IPS-15b (cell line): ENCODE data around the gene SLCO2A1.

Experiments
- H3K27me3 ChIP-seq: one replicate; pipeline ENCODE4 v1.6.1; 2013; ENCODE audit warnings: low read length; ENCODE audit not compliant: control insufficient read depth, insufficient read depth
- H3K36me3 ChIP-seq: one replicate; pipeline ENCODE4 v1.6.1; 2013; ENCODE audit warnings: low read length; ENCODE audit not compliant: control insufficient read depth, insufficient read depth
- H3K4me1 ChIP-seq: one replicate; pipeline ENCODE4 v1.6.1; 2013; ENCODE audit warnings: mild to moderate bottlenecking, low read length; ENCODE audit not compliant: control insufficient read depth, insufficient read depth
- H3K4me3 ChIP-seq: one replicate; pipeline ENCODE4 v1.5.1; 2013; ENCODE audit warnings: low read depth, low read length
- H3K9ac ChIP-seq: one replicate; pipeline ENCODE4 v1.6.1; 2013; ENCODE audit warnings: low read depth, mild to moderate bottlenecking, low read length
- H3K9me3 ChIP-seq: one replicate; pipeline ENCODE4 v1.6.1; 2013; ENCODE audit warnings: mild to moderate bottlenecking, low read length; ENCODE audit not compliant: control insufficient read depth, insufficient read depth

SLCO2A1 gene

GRCh38 chr3:134039161-134039862 lies 9.6 kb upstream of the SLCO2A1 start:
- no peaks in the 10 kb centered on the region for H3K36me3 ChIP-seq
- H3K9me3 ChIP-seq = no peaks in the 10 kb centered on the region
- H3K9ac ChIP-seq = no peak overlapping the region
- no peaks in the 10 kb centered on the region for H3K27me3 ChIP-seq
- peaks cover 3% of the 10 kb centered on the region for H3K4me1 ChIP-seq
- no peak overlapping the region for H3K4me3 ChIP-seq

DNA sequence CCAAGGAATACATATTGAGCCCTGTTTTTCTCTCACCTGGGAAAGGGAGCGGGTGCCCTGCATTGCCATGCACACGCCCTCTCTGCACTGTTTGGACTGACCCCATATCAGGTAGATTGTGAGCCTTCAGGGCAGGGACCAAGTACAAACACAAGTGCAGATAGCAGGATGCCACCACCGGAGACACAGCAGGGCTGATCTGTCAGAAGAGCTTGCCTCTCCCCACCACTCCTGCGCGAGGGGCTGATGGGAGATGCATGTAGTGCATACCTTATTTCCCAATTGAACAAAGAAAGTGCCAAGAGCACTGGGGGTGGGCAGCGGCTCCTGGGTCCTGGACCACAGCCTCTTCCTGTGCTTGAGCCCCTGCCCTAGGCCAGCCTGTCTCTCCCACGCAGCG lies 9.0 kb upstream of the SLCO2A1 start:
- Histone ChIP-seq H3K9me3 (no peaks in the 10 kb centered on the region), H3K27me3 (peaks cover 2% of the 10 kb centered on the region), H3K9ac (no peak overlapping the region), H3K4me3 (no peak overlapping the region), H3K36me3 (no peaks in the 10 kb centered on the region), H3K4me1 (peaks cover 3% of the 10 kb centered on the region)

GRCh38 chr3:134038071-134038491 lies 8.4 kb upstream of the SLCO2A1 start:
- Histone ChIP-seq H3K36me3 (no peaks in the 10 kb centered on the region), H3K9ac (no peak overlapping the region), H3K27me3 (peaks cover 2% of the 10 kb centered on the region), H3K4me1 (peaks cover 3% of the 10 kb centered on the region), H3K9me3 (no peaks in the 10 kb centered on the region), H3K4me3 (no peak overlapping the region)

- Histone ChIP-seq H3K4me1 (peaks cover 3% of the 10 kb centered on the region), H3K36me3 (no peaks in the 10 kb centered on the region), H3K9me3 (no peaks in the 10 kb centered on the region), H3K27me3 (peaks cover 5% of the 10 kb centered on the region), H3K9ac (no peak overlapping the region), H3K4me3 (no peak overlapping the region)
These were observed 7.4 kb upstream of the SLCO2A1 start for GRCh38 chr3:134037168-134037567.

- no peak overlapping the region for H3K4me3 ChIP-seq
- H3K36me3 ChIP-seq = no peaks in the 10 kb centered on the region
- peaks cover 13% of the 10 kb centered on the region for H3K27me3 ChIP-seq
- H3K9me3 ChIP-seq = no peaks in the 10 kb centered on the region
- no peak overlapping the region for H3K9ac ChIP-seq
- H3K4me1 ChIP-seq = peaks cover 3% of the 10 kb centered on the region
These were observed 6.6 kb upstream of the SLCO2A1 start for GRCh38 chr3:134036291-134036690.

DNA sequence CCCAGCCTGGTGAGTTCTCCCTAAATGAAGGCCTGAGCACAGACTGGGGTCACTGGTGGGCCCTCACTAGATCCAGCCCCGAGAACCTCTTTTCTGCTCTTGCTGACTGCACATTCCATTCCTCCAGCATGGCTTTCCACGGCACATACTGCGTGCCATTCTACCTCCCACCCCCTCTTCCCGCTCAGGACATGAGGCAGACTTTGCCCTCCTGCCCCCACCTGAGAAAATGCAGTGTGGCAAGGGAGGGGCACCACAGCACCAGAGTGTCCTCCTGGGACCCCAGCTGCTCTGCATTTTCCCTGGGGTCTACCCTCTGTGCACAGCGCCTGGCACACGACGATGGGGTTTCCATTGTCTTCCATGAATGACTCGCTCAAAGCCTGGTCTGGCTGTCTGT lies 6.1 kb upstream of the SLCO2A1 start:
- Histone ChIP-seq H3K9ac (no peak overlapping the region), H3K36me3 (no peaks in the 10 kb centered on the region), H3K4me1 (peaks cover 4% of the 10 kb centered on the region), H3K9me3 (no peaks in the 10 kb centered on the region), H3K4me3 (no peak overlapping the region), H3K27me3 (peaks cover 18% of the 10 kb centered on the region)

DNA sequence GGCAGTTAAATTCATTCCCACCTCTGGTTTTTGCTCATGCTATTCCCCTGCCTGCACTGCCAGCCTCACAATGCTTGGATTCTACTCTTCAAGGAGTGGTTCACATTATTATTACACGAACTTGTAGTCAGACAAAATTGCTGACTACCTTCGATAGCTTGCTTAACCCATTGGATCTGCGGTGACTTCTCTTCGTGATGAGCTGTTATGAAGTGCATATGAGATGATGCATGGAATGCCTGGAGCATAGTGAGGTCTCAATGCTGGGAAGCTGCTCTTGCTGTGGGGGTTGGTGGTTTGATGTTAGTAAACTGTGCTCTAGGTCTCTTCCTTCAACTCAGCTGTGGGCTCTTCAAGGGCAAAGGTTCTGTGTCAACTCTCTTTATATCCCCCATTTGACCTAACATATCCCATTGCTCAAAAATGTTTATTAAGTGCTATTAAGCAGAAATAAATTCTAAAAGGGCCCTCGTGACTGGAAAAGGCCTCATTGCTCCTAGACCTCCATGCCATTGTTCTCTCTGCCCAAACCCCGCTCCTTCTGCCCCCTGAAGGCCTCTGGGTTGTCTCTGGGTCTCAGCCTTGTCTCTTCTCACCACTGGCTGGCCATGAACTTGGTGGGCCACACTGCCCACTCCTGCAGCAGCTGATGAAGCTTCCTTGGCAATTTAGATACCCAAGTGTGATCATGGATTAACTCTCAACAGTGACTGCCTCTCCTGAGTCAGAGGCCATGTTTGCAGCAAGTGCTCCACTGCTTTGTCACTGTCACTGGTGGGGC lies 4.5 kb upstream of the SLCO2A1 start:
- peaks cover 5% of the 10 kb centered on the region for H3K4me1 ChIP-seq
- H3K27me3 ChIP-seq = peaks cover 23% of the 10 kb centered on the region
- H3K9me3 ChIP-seq = no peaks in the 10 kb centered on the region
- no peak overlapping the region for H3K4me3 ChIP-seq
- H3K9ac ChIP-seq = no peak overlapping the region
- no peaks in the 10 kb centered on the region for H3K36me3 ChIP-seq

GRCh38 chr3:134033315-134033996 lies 3.7 kb upstream of the SLCO2A1 start:
- Histone ChIP-seq H3K4me3 (no peak overlapping the region), H3K36me3 (no peaks in the 10 kb centered on the region), H3K27me3 (peaks cover 30% of the 10 kb centered on the region), H3K9ac (no peak overlapping the region), H3K9me3 (no peaks in the 10 kb centered on the region), H3K4me1 (peaks cover 7% of the 10 kb centered on the region)

DNA sequence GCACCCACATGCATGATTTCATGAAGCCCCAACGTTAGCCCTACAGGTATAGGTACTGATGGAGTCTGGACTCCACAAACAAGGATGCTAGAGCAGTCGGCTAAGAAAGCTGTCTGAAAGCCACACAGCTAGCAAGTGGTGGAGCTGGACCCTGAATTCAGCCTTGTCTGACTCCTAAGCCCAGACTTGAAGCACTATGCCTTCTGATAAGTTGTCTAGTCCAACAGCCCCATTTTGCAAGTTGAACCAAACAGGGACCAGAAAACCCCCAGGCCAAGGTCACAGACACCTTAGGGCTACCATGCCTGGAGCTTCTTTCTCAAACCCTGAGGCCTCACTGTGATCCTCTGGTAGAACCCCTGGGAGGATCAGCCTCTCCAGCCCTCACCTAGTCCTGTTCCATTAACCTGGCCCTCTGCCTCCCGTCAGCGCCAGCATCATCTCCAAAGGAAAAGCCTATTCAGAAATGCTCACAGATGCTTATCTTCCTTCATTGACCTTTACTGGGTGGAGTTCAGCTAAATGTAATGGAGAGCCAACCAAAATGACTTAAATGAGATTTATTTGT lies 1.7 kb upstream of the SLCO2A1 start:
- Histone ChIP-seq H3K36me3 (no peaks in the 10 kb centered on the region), H3K9me3 (no peaks in the 10 kb centered on the region), H3K27me3 (peaks cover 42% of the 10 kb centered on the region), H3K4me3 (no peak overlapping the region), H3K9ac (no peak overlapping the region), H3K4me1 (peaks cover 9% of the 10 kb centered on the region)

DNA sequence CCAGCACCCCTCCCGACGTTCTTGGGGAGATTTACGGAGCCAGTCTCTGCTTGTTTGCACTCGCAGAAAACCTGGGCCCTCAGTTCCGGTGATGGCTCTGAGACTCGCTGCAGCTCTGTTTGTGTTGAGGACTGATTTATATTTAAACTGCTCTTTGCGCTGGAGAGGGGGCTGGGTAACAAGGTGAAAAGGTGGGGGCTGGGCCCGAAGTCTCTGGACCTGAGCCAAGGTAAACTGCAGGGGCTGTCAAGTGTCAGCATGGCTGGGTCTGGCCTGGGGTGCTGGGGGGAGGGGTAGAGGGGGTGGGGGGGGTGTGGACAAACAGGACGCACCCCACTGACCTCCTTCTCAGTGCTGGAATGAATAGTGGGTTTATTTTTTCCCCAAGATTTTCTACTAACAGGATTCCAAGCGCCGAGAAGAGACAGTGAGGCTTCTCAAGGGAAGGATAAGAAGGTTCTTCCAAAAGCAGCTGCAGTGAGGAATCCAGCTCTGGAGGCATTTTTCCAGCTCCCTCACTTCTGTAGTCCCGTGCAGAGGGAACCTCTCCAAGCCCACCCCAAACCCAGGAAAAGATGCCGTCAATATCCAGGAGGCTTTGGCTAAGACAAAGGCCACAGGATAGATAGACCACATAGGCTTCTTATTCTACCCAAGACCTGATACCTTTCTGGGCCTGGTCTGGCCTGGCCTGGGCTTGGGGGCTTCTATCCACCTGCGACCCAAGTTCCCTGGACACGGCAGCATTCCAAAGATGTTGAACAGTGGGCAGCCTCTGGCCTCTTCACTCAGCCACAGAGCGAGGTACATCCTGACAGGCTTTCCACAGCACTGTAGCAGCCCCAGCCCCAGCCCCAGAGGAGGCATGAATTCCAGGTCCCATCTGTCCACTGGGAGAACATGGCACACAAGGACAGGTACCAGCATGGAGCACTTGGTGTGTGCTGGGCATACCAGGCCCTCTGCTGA lies 938 bp upstream of the SLCO2A1 start:
- peaks cover 9% of the 10 kb centered on the region for H3K4me1 ChIP-seq
- no peaks in the 10 kb centered on the region for H3K36me3 ChIP-seq
- peak overlapping the region; percentile 45 for H3K4me3 ChIP-seq
- no peak overlapping the region for H3K9ac ChIP-seq
- no peaks in the 10 kb centered on the region for H3K9me3 ChIP-seq
- H3K27me3 ChIP-seq = peaks cover 45% of the 10 kb centered on the region

DNA sequence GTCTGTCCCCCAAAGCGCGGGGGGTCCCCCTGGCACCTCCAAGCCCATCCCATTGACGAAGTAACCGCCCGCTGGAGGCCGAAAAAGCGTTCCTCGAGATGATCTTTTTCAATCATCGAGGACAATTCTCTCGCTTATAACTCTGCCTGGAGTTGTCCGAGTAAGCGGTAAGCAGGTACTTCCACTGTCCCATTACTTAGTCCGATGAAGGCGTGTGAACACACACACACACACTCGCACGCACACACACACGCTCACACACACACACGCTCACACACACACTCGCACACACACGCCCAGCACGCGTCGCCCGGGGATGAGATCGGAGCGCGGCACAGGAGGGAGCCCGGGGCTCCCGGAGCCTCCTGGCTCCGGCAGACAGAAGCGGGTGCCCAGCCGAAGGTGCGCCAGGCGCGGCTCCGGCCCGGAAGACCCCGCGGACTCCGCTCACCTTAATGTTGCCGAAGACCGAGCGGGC lies 430 bp downstream of the SLCO2A1 start:
- H3K9me3 ChIP-seq = no peaks in the 10 kb centered on the region
- peak overlapping the region; percentile 37 for H3K9ac ChIP-seq
- peaks cover 45% of the 10 kb centered on the region for H3K27me3 ChIP-seq
- H3K4me1 ChIP-seq = peaks cover 9% of the 10 kb centered on the region
- no peaks in the 10 kb centered on the region for H3K36me3 ChIP-seq
- peak overlapping the region; percentile 64 for H3K4me3 ChIP-seq
